Measurements from ENCODE around the gene PEX16.

DNA sequence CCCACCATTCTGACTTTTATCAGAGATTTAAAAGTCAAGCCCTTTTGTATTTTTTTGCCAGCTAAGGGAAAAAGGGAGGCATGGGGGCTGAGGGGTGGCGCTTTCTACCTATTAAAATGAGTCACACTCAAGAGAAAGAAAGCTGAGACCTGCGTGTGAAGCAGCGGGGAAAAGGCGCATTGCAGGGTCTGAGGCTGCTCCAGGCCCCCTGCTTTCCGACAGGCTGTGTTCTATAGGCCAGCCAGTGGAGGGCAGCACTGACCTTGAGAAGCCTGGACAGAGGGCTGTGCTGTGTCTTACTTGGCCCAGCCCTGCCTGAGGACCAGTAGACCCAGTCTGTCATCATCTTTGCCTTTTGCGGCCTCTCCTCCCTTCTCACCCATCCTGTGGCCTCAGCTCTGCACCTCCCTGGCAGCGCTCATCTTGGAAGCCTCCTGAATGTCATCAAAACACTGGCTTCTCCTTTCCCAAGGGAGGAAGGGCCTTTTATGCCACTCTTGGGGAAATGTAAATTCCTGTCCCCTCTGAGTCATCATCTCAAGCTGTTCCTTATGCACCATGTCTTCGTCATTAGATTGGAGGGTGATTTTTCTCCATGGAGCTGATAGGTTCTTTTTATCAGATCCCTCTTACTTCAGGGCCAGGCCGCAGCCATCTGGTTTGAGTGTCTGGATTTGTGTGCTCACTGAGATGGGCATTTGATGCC, 44.9 kb downstream of the PEX16 start:
- peak; percentile 71 for TF ChIP-seq CTCF (conservative IDR thresholded peaks at IDR 0.05; ENCODE audit: low read length)
- no peak for TF ChIP-seq EZH2phosphoT487 (IDR thresholded peaks at IDR 0.05; ENCODE audit: borderline replicate concordance, low read depth, low read length)

All from OCI-LY7 (cell line).